HCT116 (cell line): ENCODE data around the gene ST8SIA3. TPM values are rescaled to one million over a fixed set of nuclear protein-coding genes. Genes with fewer than 3 reads are reported as not detected.

ENCODE experiments used
- ATAC-seq: fragments of 200-7000 bp; cut with Tn5 transposase; 2 replicates; pipeline ENCODE4 v1.9.1; 2020; ENCODE audit warnings: mild to moderate bottlenecking, moderate library complexity
- BruUV-seq: library from RNA; stranded (reverse); fragments of 400-500 nt; replicated peaks from 2 replicates; lab custom pipeline; 2021; lab: Mats Ljungman, UMichigan
- CTCF ChIA-PET: fragments of 300-600 bp; sonication (Branson Sonifier 250); formaldehyde crosslinking; loops from one replicate; lab custom pipeline; 2021; ENCODE audit warnings: antibody characterized with exemption; lab: Charles Lee
- POLR2A ChIA-PET: fragments of 300-600, 350-600 bp; sonication (Branson Sonifier 250); formaldehyde crosslinking; loops from one replicate; lab custom pipeline; 2021; ENCODE audit warnings: antibody characterized with exemption; lab: Charles Lee
- RAD21 ChIA-PET, 2 experiments: fragments of 300-600 bp; sonication (Branson Sonifier 250); formaldehyde crosslinking; loops; one replicate each; lab custom pipeline; 2023; ENCODE audit warnings: low total read pairs in 2 of 2; ENCODE audit not compliant: uncharacterized antibody in 2 of 2, unreplicated experiment in 2 of 2, low non-redundant PET in 1 of 2; lab: Charles Lee
- DNase-seq: peaks from one replicate; pipeline ENCODE4 v3.0.0-alpha.2; 2010; ENCODE audit warnings: low read depth, low spot score
- H2AFZ ChIP-seq: fragments of 200-600 bp; shearing (Covaris generic), sonication (generic); 2 replicates; pipeline ENCODE4 v1.6.1; 2017; ENCODE audit warnings: low read depth, mixed run types, mixed read lengths, antibody characterized with exemption, low read length; ENCODE audit not compliant: poor library complexity, severe bottlenecking
- H3K27ac ChIP-seq: 2 replicates; pipeline ENCODE4 v1.5.1; 2012; ENCODE audit warnings: low read depth, low read length
- H3K27me3 ChIP-seq: fragments of 200-600 bp; sonication (generic); 2 replicates; pipeline ENCODE4 v1.6.1; 2016; ENCODE audit warnings: mixed run types, low read length, mixed read lengths; ENCODE audit not compliant: insufficient read depth
- H3K36me3 ChIP-seq, 2 experiments: fragments of 200-500 bp in 1 of 2; fragments of 200-600 bp in 1 of 2; sonication (Bioruptor generic) in 1 of 2; sonication (generic) in 1 of 2; 2 replicates each; pipeline versions ENCODE4 v1.5.1 to v1.6.1; 2014 to 2016; ENCODE audit warnings: low read length in 2 of 2, inconsistent platforms in 1 of 2, mixed read lengths in 1 of 2, mixed run types in 1 of 2; ENCODE audit not compliant: insufficient read depth in 2 of 2, control insufficient read depth in 1 of 2
- H3K4me1 ChIP-seq, 2 experiments: fragments of 200-600 bp in 1 of 2; sonication (generic) in 1 of 2; 2 replicates each; pipeline versions ENCODE4 v1.5.1 to v1.6.1; 2012 to 2017; ENCODE audit warnings: low read length in 2 of 2, inconsistent platforms in 1 of 2, mild to moderate bottlenecking in 1 of 2, mixed read lengths in 1 of 2, mixed run types in 1 of 2, moderate library complexity in 1 of 2; ENCODE audit not compliant: insufficient read depth in 2 of 2, control insufficient read depth in 1 of 2
- H3K4me2 ChIP-seq: fragments of 200-600 bp; sonication (generic); 2 replicates; pipeline ENCODE4 v1.6.1; 2017; ENCODE audit warnings: mixed run types, low read length, mixed read lengths
- H3K4me3 ChIP-seq, 2 experiments: fragments of 200-600 bp in 1 of 2; sonication (generic) in 1 of 2; replicated peaks in 1 of 2; 2 replicates each; pipeline ENCODE4 v1.5.1; 2011 to 2016; ENCODE audit warnings: low read length in 2 of 2, control low read depth in 1 of 2, low read depth in 1 of 2, mild to moderate bottlenecking in 1 of 2, mixed read lengths in 1 of 2, mixed run types in 1 of 2
- H3K79me2 ChIP-seq: fragments of 200-600 bp; sonication (generic); 2 replicates; pipeline ENCODE4 v1.6.1; 2017; ENCODE audit warnings: mild to moderate bottlenecking, mixed run types, low read length, moderate library complexity, mixed read lengths; ENCODE audit not compliant: insufficient read depth
- H3K9ac ChIP-seq: fragments of 200-600 bp; sonication (generic); 2 replicates; pipeline ENCODE4 v1.6.1; 2016; ENCODE audit warnings: low read length, mixed read lengths
- H3K9me2 ChIP-seq: fragments of 200-600 bp; sonication (generic), shearing (Covaris generic); 2 replicates; pipeline ENCODE4 v1.6.1; 2017; ENCODE audit warnings: mixed run types, mild to moderate bottlenecking, moderate library complexity; ENCODE audit not compliant: insufficient read depth
- H3K9me3 ChIP-seq, 2 experiments: fragments of 200-500 bp in 1 of 2; fragments of 200-600 bp in 1 of 2; sonication (Bioruptor generic) in 1 of 2; sonication (generic) in 1 of 2; 2 replicates each; pipeline ENCODE4 v1.6.1; 2014 to 2017; ENCODE audit warnings: low read length in 2 of 2, mixed read lengths in 2 of 2, inconsistent platforms in 1 of 2, low read depth in 1 of 2, mild to moderate bottlenecking in 1 of 2, mixed run types in 1 of 2, moderate library complexity in 1 of 2; ENCODE audit not compliant: control insufficient read depth in 1 of 2, insufficient read depth in 1 of 2
- H4K20me1 ChIP-seq: fragments of 200-600 bp; sonication (generic), shearing (Covaris generic); 2 replicates; pipeline ENCODE4 v1.6.1; 2017; ENCODE audit warnings: mixed run types, mild to moderate bottlenecking, moderate library complexity; ENCODE audit not compliant: insufficient read depth
- CBX3 ChIP-seq: IDR thresholded peaks from 2 replicates; pipeline ENCODE4 v1.6.1; 2012; ENCODE audit warnings: low read depth
- EGR1 ChIP-seq: IDR thresholded peaks from 2 replicates; pipeline ENCODE4 v1.6.1; 2012; ENCODE audit warnings: low read depth
- EZH2phosphoT487 ChIP-seq: fragments of 200-600 bp; IDR thresholded peaks from 2 replicates; pipeline ENCODE4 v1.6.1; 2018; ENCODE audit warnings: antibody characterized with exemption, borderline replicate concordance
- JUND ChIP-seq: IDR thresholded peaks from 2 replicates; pipeline ENCODE4 v1.6.1; 2012
- POLR2A ChIP-seq: IDR thresholded peaks from 2 replicates; pipeline ENCODE4 v1.7.0; 2011; ENCODE audit warnings: borderline replicate concordance; ENCODE audit not compliant: insufficient read depth, insufficient read length; ENCODE audit errors: extremely low read depth
- REST ChIP-seq: IDR thresholded peaks from 2 replicates; pipeline ENCODE4 v1.6.1; 2012; ENCODE audit warnings: low read depth
- SIN3A ChIP-seq: IDR thresholded peaks from 2 replicates; pipeline ENCODE4 v1.6.1; 2012; ENCODE audit warnings: low read depth
- SP1 ChIP-seq: IDR thresholded peaks from 2 replicates; pipeline ENCODE4 v1.6.1; 2012; ENCODE audit warnings: low read depth
- SRF ChIP-seq: IDR thresholded peaks from 2 replicates; pipeline ENCODE4 v1.6.1; 2012; ENCODE audit warnings: low read depth
- YY1 ChIP-seq: IDR thresholded peaks from 2 replicates; pipeline ENCODE4 v1.6.1; 2011; ENCODE audit warnings: low read length, low read depth, moderate library complexity, mild to moderate bottlenecking; ENCODE audit not compliant: insufficient replicate concordance; ENCODE audit errors: extremely low read depth
- ZBTB33 ChIP-seq: IDR thresholded peaks from 2 replicates; pipeline ENCODE4 v1.6.1; 2011; ENCODE audit warnings: mild to moderate bottlenecking, low read length, moderate library complexity; ENCODE audit not compliant: insufficient replicate concordance; ENCODE audit errors: extremely low read depth
- ZFX ChIP-seq: fragments of 450-650 bp; IDR thresholded peaks from 2 replicates; pipeline ENCODE4 v1.6.1; 2017
- intact Hi-C: fragments of 100-400 bp; cut with micrococcal nuclease; formaldehyde crosslinking; loops from 2 replicates; pipeline ENCODE4 v1.10.0; 2022
- total RNA-seq: library from RNA; stranded (reverse); gene quantifications from one replicate; pipeline ENCODE4 v1.2.1, GENCODE V29; 2021; ENCODE audit not compliant: unreplicated experiment
- TF ChIP-seq, protein P1 (sequence below): IDR thresholded peaks from 2 replicates; pipeline ENCODE4 v1.6.1; 2012
- TF ChIP-seq, protein P2 (sequence below), 3 experiments: fragments of 200-600 bp in 1 of 3; sonication (generic) in 1 of 3; IDR thresholded peaks in 2 of 3; conservative IDR thresholded peaks in 1 of 3; 2 replicates each; pipeline ENCODE4 v1.5.1; 2012 to 2017; ENCODE audit warnings: low read depth in 2 of 3, low read length in 2 of 3, antibody characterized with exemption in 1 of 3, borderline replicate concordance in 1 of 3, control low read depth in 1 of 3, mild to moderate bottlenecking in 1 of 3, mixed read lengths in 1 of 3, mixed run types in 1 of 3, moderate library complexity in 1 of 3; ENCODE audit not compliant: insufficient read depth in 1 of 3

ST8SIA3 gene
- total RNA-seq, 1 experiment from 2014 or later: not detected

DNA sequence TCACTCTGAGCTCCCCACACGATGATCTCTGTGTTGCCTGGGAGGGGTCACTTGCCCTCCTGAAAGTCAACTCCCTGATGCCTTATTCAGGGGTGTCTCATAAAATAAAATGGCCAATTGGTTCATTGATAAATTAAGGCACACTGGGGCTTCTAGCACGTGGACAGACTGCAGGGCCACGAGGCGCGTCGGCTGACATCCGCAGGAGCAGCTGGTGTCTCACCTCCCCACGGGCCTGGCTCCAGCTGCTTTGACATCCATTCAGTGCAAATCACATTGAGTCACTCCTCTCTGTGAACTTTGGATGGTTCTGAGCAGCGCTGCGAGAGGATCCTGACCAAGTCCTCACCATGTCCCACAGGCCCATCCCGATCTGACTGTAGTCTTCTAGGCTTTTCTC lies 4.6 kb upstream of the ST8SIA3 start:
- TF ChIP-seq EZH2phosphoT487 (no peak), SP1 (no peak), CBX3 (no peak), ZFX (no peak), YY1 (no peak), JUND (no peak), SRF (no peak), EGR1 (no peak), SIN3A (no peak), REST (no peak), POLR2A (no peak), ZBTB33 (no peak)
- TF ChIP-seq, protein P1, sequence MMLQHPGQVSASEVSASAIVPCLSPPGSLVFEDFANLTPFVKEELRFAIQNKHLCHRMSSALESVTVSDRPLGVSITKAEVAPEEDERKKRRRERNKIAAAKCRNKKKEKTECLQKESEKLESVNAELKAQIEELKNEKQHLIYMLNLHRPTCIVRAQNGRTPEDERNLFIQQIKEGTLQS: no peak
- TF ChIP-seq, protein P2, sequence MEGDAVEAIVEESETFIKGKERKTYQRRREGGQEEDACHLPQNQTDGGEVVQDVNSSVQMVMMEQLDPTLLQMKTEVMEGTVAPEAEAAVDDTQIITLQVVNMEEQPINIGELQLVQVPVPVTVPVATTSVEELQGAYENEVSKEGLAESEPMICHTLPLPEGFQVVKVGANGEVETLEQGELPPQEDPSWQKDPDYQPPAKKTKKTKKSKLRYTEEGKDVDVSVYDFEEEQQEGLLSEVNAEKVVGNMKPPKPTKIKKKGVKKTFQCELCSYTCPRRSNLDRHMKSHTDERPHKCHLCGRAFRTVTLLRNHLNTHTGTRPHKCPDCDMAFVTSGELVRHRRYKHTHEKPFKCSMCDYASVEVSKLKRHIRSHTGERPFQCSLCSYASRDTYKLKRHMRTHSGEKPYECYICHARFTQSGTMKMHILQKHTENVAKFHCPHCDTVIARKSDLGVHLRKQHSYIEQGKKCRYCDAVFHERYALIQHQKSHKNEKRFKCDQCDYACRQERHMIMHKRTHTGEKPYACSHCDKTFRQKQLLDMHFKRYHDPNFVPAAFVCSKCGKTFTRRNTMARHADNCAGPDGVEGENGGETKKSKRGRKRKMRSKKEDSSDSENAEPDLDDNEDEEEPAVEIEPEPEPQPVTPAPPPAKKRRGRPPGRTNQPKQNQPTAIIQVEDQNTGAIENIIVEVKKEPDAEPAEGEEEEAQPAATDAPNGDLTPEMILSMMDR (IDR thresholded peaks at IDR 0.05 in 2 of 3, conservative IDR thresholded peaks at IDR 0.05 in 1 of 3; ENCODE audit: borderline replicate concordance in 1 of 3, insufficient read depth in 1 of 3, low read depth in 2 of 3, low read length in 2 of 3): no peak
- H3K27ac ChIP-seq: no peak overlapping the region
- no TSS peak for BruUV-seq

More for the DNA sequence above, 4.6 kb upstream of the ST8SIA3 start:
- no peaks in the 10 kb centered on the region for H4K20me1 ChIP-seq
- CTCF ChIA-PET: no interaction called here
- H3K9me2 ChIP-seq: no peaks in the 10 kb centered on the region
- no peak overlapping the region for H2AFZ ChIP-seq
- no peak overlapping the region for H3K4me2 ChIP-seq
- H3K79me2 ChIP-seq: no peaks in the 10 kb centered on the region
- ATAC-seq (no peak), DNase-seq (no peak)
- no peaks in the 10 kb centered on the region for H3K9me3 ChIP-seq
- H3K27me3 ChIP-seq: peaks cover 48% of the 10 kb centered on the region
- H3K4me3 ChIP-seq: no peak overlapping the region
- POLR2A ChIA-PET: no interaction called here
- H3K36me3 ChIP-seq: no peaks in the 10 kb centered on the region
- H3K9ac ChIP-seq: no peak overlapping the region
- no peaks in the 10 kb centered on the region for H3K4me1 ChIP-seq
- RAD21 ChIA-PET: no interaction called here
- intact Hi-C loops: no loop called here
